T47D (cell line): ENCODE measurements around the gene CCL15.
A peak's percentile ranks its signal among the peaks of the same experiment; 100 is the strongest.

Source experiments
- DNase-seq, 2 experiments: peaks; one replicate each; pipeline versions ENCODE4 v3.0.0 to v3.0.0-alpha.2; 2011 to 2012; ENCODE audit warnings: low read depth in 1 of 2, low spot score in 1 of 2
- JUND ChIP-seq: IDR thresholded peaks from 2 replicates; pipeline ENCODE4 v1.6.1; 2012; ENCODE audit warnings: low read depth
- in situ Hi-C: cut with HindIII; loops from 2 replicates; pipeline ENCODE4 v1.10.0; 2016; ENCODE audit warnings: low sequenced_read_pairs, low pct_unique_long_range_greater_than_20kb

CCL15 gene

GRCh38 chr17:35982409-35983191 lies 18.8 kb downstream of the CCL15 start:
- no peak for TF ChIP-seq JUND
- no peak for DNase-seq
- in situ Hi-C loops = no loop called here

- DNase-seq = no peak
- in situ Hi-C loops = no loop called here
- no peak for TF ChIP-seq JUND
Measured at GRCh38 chr17:35981908-35982330, 19.4 kb downstream of the CCL15 start.

- TF ChIP-seq JUND = no peak
- DNase-seq = no peak
- in situ Hi-C loops = no loop called here
Measured at GRCh38 chr17:35981246-35981645, 20.1 kb downstream of the CCL15 start, which contains the start of gene CCL16. Gene CCL16, minus strand, starts transcription at chr17:35981497. Its CDS starts 77 bp downstream, at chr17:35981420.

GRCh38 chr17:35978346-35978745 lies 23.0 kb downstream of the CCL15 start:
- TF ChIP-seq JUND = no peak
- in situ Hi-C loops = no loop called here
- no peak for DNase-seq

- no peak for TF ChIP-seq JUND
- no peak for DNase-seq
- in situ Hi-C loops = no loop called here
Measured at GRCh38 chr17:35977509-35977908, 23.8 kb downstream of the CCL15 start.

- in situ Hi-C loops = no loop called here
- no peak for TF ChIP-seq JUND
- DNase-seq = no peak
Measured at GRCh38 chr17:35973333-35974260, 27.8 kb downstream of the CCL15 start.

GRCh38 chr17:35972945-35973332 lies 28.4 kb downstream of the CCL15 start:
- TF ChIP-seq JUND = no peak
- DNase-seq = no peak
- in situ Hi-C loops = no loop called here

GRCh38 chr17:35972535-35972934 lies 28.8 kb downstream of the CCL15 start:
- DNase-seq = no peak
- in situ Hi-C loops = no loop called here
- no peak for TF ChIP-seq JUND

- DNase-seq = no peak
- in situ Hi-C loops = no loop called here
- no peak for TF ChIP-seq JUND
Measured at GRCh38 chr17:35972066-35972465, 29.3 kb downstream of the CCL15 start.

- TF ChIP-seq JUND = no peak
- in situ Hi-C loops = no loop called here
- DNase-seq = peak; percentile 41 to 88
Measured at GRCh38 chr17:35969558-35970380, 31.6 kb downstream of the CCL15 start.

- no peak for TF ChIP-seq JUND
- no peak for DNase-seq
- in situ Hi-C loops = no loop called here
Measured at GRCh38 chr17:35968520-35969054, 32.8 kb downstream of the CCL15 start.

GRCh38 chr17:35965272-35965671 lies 36.1 kb downstream of the CCL15 start:
- DNase-seq = no peak
- in situ Hi-C loops = no loop called here
- TF ChIP-seq JUND = no peak

GRCh38 chr17:35963663-35964062 lies 37.7 kb downstream of the CCL15 start:
- no peak for DNase-seq
- in situ Hi-C loops = no loop called here
- no peak for TF ChIP-seq JUND
